Measurements from ENCODE around the gene EEF1AKMT2.
"Not testable (repeated sequence)": the region's sequence is repeated elsewhere in the genome, so short reads cannot be mapped to it uniquely, and the experiment has no call there.

EEF1AKMT2 gene

DNA sequence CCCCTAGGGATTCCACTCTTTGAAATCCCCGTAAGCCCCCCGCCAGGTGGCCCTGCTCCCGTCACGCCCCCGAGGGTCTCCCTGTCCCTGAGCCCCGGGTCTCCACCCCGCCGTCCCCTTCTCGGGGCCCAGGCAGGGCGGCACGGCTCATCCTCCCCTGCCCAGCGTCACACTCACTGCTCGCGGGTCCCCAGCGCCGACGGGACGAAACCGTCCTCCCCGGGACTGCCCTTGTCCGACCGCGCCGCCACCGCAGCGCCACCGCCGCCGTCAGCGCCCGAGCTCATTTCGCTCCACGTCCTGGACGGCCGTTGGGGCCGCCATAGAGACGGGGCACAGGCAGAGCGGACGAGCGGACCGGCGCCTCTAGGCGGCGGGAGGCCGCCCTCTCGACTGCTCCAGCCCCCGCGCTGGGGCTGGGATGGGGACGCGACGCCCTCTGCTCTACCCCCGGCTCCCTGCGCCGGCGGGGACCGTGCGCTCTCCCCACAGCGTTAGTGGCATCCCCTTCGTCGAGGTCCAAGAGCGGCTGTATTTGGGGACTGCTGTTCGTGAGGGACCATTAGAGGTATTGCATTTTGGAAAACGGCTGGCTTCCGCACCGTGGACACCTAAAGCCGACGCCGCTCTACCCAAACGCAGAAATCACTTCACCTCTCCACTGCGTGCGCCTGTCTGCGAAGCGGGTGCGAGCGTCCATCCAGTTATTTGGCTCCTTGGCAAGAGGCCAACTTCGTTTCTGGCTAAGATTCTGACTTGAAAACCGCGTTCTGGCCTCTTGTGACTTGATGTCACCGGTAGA lies at the start of gene EEF1AKMT2:
EEF1AKMT2 (minus strand) TSS at position 341 of the 802 bp plus-strand sequence; CDS start at position 287, 54 bp downstream.
- peak; percentile 94 for DNase-seq

DNA sequence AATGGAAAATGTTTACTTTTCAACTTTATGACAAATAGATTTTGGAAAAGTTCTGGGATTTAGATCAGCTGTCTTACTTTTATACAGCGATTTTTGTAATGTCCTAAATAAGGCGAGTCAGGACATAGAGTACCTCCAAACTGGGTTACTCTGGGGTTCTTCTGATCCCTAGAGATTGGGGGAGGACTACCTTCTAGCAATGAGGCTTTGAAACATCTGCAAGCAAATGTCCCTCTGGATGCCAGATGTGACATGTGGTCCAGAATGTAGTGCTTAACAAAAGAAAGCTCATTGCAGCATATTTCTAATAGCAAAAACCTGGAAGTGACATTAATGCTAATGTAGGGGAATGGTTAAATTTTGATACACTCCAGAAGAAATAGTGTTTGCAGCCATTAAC lies 46.0 kb upstream of the EEF1AKMT2 start:
- no peak for DNase-seq

DNA sequence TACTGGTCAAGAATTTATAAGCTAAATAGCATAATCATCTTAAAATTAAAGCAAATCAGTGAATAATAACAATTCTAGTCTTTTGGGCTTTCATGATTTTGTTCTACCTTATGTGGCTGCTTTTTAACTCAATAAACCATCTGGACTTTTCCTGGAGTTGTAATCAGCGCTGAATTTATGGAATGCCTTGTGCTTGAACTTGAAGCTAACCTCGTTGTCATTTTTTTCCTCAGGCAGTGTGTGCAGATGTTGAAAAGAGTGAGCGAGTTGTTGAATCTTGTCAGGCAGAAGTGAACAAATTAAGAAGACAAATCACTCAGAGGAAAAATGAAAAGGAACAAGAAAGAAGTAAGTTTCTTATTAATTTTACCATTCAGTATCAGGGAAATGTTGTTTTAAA lies 39.4 kb upstream of the EEF1AKMT2 start:
- DNase-seq, result no peak

DNA sequence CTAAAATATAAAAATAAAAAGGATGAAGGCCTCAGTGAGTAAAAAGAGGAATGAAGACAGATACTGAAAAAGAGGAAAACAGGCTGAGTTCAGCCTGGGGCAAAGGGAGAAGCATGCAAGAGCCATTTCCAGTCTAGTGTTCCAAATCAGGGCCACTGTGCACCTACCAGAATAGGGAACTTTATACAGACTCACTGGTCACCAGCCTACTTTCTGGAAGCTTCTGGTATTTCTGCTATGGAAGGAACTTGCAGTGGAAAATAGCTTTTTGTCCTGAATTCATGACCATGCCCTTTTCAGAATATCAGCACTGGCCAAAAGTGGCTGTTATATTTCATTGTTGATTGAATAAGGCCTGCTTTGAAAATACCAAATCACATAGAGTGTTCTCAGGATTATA lies 38.8 kb upstream of the EEF1AKMT2 start:
- DNase-seq, result no peak

DNA sequence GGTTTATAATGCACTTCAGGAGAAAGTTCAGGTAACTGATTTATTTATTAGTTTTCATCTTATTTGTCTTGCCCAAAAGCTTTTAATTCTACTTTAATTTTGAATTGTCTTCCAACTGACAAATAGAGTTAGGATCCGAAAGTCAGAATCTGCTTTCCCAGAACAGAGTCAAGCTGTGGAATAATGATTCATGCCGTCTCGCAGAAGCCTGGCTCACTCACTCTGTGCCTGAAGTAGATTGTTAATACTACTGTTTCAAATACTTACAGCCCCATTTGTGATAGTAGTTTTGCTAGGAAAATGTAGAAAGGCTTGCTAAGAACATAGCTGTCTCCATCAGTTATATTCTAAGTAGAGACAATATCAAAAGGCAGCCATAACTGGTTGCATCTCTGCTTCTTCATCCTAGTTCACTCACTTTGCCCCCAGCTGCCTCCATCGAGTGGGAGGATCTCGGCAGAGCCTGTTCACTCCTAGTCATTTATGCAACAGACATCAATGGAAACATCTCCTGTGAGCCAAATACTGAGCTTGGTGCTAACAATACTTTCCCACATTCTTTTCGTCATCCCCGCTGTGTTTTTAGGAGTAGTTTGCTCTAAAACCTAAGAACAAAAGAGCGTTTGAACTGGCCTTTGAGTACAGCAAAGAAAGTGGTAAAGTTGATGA lies 37.9 kb upstream of the EEF1AKMT2 start:
- DNase-seq, result no peak

DNA sequence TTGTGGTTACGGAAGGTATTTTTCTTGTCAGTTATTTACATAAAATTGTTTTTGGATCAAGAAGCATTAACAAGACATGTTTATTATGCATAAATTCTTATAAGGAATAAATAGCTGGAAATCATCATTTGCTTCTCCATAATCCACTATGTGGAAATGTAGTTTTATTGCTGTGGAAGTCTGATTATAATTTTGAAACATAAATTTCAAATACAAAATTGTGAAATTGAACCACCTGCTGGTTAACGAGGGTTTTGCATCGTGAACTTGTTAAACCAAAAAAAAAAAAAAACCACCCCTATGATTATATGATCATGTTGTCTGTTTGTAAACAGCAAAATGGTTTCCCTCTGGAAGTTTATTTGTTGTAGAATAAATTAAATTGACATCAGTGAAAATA lies 35.8 kb upstream of the EEF1AKMT2 start:
- DNase-seq, result no peak

DNA sequence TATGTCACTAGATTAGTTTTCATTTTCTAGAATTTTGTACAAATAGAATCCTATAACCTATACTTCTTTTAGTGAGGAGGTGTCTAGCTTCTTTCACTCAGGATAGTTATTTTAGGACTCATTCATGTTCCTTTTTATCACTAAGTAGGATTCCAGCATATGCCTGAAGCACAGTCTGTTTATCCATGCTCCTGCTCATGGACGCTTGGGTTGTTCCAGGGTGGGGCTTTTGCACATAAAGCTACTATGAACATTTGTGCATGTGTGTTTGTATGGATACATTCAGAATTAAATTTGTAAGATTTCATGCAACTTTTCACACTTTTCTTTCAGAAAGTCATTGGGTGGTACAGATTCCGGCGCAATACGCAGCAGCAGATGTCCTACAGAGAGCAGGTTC lies 34.6 kb upstream of the EEF1AKMT2 start:
- no peak for DNase-seq

DNA sequence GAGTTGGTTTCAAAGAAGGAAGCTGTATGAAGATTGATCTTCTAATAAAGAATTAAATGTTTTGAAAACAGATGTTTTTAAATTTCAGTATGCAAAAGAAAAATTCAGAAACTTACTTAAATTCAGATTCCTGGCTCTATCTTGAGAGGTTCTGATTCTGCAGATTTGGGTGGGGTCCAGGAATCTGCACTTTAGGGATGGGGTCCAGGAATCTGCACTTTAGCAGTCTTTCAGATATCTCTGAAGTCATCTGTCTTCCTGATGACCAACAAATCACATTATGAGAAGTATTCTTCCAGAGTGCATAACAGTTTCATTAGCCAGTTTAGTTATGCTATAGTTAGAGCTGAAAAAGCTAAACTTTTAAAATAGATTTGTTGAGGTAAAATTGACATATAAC lies 34.0 kb upstream of the EEF1AKMT2 start:
- no peak for DNase-seq

DNA sequence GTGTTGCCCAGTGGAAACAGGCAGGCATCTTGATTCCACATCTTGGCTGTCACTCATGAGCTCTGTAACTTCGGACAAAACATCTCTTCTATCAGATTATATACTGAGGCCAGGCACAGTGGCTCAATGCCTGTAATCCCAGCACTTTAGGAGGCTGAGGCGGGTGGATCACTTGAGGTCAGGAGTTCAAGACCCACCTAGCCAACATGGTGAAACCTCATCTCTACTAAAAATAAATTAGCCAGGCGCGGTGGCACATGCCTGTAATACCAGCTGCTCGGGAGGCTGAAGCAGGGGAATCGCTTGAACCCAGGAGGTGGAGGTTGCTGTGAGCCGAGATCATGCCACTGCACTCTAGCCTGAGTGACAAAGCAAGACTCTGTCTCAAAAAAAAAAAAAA lies 33.2 kb upstream of the EEF1AKMT2 start:
- not testable (repeated sequence) for DNase-seq

DNA sequence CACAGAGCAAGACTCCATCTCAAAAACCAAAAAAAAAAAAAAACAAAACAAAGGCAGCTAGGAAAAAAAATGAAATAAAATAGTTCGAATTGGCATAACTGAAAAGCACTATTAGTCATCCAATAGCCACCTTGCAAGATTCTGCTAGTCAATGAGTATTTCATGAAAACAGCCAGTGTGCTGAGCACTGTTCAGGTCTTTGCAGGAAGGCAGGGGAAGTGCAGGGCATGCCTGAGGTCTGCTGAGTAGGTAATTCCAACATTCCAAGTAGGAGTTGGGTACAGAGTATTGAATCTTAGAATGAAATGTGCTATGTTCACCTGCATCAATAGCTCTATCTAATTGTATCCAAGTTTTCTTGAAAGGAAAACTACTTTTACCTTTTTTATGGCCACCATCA lies 32.8 kb upstream of the EEF1AKMT2 start:
- DNase-seq, result no peak

DNA sequence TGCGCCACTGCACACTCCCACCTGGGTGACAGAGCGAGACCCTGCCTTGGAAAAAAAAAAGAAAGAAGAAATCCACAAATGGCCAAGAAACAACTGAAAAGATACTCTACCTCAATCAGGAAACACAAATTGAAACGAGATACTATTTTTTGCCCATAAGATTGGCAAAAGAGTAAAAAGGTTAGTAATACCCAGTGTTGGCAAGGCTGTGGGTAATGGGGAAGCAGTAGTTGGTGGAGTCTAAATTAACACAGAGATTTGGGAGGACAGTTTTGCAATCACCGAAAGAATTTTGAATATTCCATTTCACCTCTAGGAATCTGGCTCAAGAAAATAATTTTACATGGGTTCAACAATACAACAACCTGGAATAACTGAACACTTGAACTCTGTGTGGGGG lies 29.8 kb upstream of the EEF1AKMT2 start:
- DNase-seq, result no peak

DNA sequence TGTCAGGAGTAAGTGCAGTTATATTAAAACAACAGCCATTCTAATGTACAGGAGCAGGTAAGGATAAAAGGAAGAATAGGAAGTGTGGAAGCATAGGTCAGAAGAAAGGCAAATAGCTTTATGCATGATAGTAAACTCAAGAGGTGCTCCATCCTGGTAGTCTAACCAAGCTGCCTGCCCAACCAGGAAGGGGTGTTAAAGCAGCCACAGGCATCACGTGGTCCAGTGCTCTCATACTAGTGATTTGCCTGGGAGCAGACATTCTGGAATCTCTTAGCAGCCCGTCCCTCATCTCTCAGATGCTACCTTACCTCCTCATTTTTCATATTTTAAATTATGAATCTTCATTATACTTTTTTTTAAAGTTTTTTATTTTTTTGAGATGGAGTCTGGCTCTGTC lies 28.4 kb upstream of the EEF1AKMT2 start:
- DNase-seq, result no peak

DNA sequence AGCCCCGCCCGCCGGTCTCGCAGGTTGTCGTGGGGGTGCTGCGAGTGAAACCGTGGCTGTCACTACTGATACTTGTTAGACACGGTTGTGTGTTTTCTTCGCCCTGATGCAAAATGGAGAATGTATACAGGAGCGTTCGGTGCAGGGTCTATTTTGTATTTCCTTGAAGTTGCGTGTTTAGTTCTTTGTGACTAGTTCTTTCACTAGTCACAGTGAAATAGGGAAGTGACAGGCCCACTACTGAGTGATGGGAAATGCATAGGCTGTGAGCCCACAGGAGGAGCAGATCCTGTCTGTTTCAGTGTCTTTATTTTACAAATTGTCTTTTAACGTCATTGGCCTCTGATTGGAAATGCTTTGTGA lies 10.6 kb upstream of the EEF1AKMT2 start:
- no peak for DNase-seq

DNA sequence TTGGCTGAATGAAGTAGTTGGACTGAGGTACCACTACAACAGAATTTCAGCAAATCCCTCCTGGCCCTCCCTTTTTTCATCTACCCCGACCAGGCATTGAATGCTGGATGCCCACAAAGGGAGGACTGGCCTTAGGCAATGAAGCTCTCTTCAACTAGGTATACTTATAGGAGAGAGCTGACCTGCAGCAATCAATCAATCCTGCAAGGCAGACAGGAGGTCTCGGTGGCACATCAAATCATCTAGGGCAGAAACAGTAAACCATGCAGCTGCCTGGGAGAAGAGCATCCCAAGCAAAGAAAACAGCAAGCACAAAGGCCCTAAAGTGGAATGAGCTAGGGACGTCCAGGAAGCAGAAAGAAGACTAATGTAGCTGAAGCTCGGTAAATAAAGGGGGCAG lies 7.5 kb upstream of the EEF1AKMT2 start:
- DNase-seq, result no peak

DNA sequence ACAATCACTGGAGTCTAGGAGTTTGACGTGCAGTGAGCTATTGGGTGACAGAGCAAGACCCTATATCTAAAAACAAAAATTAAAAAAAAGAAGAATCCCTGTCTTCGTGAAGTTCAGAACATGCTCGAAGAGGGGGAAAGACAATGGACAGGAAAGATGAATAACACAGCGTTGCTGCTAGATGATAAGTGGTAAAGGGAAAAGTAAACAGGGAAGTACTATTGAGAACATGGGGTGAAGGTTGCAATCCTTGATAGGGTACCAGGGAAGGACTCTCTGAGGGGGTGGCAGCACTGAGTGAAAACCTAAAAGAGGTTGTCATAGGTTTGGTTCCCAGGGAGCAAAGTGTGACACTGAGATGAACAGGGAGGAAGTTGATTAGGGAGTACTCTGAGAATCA lies 7.1 kb upstream of the EEF1AKMT2 start:
- no peak for DNase-seq

DNA sequence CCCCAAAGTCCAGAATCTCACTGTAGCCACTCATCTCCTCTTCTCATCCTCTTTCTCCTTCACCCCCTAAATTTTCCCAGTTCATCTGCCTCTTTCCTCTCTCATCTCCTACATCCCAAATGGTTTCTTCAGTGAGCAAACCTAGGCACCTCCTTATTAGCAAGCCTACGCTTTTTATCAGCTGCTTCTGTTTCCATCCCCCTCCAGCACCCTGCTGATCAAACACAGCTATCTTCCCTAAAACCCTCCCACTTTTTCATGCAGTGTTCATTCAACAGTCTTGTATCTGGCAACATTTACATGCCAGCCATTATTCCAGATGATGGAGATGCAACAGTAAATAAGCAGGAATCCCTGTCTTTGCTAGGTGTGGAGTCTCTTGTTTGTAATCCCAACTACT lies 6.7 kb upstream of the EEF1AKMT2 start:
- no peak for DNase-seq

DNA sequence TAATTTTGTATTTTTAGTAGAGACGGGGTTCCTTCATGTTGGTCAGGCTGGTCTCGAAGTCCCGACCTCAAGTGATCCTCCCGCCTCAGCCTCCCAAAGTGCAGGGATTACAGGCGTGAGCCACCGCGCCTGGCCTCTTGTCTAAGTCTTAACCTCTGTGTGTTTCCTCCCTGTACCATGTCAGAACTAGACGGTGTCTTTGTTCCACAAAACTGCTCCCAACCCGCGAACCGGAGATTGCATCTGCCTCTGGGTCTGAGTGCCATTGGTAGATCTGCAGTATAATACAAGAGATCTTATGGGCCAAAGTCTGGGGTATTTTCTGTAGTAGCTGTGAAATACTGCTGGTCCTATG lies 1.3 kb upstream of the EEF1AKMT2 start:
- no peak for DNase-seq

DNA sequence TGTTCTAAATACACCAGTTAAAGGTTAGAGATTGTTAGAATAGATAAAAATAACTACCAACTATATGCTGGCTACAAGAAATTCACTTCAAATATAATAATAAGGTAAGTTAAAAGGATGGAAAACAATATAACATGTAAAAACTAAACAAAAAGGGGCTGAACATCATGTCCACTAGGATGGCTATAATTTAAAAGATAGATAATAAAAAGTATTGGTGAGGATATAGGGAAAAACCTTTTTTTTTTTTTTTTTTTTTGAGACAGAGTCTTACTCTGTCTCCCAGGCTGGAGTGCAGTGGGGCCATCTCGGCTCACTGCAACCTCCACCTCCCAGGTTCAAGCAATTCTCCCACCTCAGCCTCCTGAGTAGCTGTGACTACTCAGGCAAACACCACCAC lies 8.8 kb downstream of the EEF1AKMT2 start:
- not testable (repeated sequence) for DNase-seq

DNA sequence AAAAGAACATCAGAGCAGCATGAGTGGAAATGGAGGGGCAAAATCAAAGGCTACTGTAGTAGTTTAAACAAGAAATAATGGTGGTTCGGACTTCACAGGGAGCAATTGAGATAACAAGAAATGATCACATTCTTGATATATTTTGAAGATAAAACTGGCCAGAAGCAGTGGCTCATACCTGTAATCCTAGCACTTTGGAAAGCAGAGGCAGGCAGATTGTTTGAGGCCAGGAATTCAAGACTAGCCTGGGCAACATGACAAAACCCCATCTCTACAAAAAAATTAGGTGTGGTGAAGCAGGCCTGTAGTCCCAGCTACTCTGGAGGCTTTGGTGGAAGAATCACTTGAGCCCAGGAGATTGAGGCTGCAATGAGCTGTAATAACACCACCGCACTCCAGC lies 22.9 kb downstream of the EEF1AKMT2 start:
- no peak for DNase-seq

DNA sequence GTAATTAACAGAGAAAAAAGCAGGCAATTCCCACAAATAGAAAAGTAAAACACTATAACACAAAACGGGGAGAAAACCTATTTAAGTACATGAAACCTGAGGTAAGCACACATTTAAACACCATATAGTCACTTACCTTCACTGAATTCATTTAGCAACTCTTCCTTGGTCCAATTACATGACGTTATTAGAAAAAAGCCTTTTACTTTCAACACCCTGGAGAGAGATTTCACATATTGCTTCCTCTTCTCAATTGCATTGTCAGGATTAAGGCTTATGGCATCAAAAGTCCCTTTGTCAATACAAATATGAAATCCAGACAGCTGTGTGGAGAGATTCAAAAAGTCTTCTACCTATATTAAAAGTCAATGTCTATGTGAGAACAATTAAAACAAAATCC lies 26.4 kb downstream of the EEF1AKMT2 start:
- DNase-seq, result no peak

DNA sequence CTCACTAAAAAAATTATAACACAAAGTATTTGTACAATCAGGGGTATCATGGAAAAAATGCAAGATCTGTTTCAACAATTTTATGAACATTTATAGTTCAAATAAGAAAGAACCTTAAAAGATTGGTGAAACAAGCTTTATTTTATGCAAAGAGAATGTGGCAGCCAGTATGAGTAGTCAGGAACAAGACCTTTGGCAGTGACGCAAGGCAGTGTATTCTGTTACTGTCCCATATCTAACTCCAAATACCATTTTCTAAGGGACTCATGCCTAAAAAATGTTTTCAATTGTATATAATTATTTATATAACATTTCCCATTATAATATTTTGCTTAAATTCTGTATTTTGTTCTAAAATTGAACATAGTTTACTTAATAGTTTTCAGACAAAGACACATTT lies 28.4 kb downstream of the EEF1AKMT2 start:
- no peak for DNase-seq

DNA sequence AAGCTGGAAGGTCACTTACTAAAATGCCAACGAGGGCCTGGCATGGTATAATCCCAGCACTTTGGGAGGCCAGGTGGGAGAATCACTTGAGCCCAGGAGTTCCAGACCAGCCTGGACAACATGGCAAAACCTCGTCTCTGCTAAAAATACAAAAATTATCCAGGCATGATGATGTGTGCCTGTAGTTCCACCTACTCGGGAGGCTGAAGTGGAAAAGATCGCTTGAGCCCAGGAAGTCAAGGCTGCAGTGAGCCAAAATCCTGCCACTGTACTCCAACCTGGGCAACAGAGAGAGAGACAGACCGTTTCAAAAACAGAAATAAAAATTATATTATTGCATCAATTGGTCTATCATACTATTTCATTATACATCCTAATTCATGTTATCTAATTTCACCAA lies 29.4 kb downstream of the EEF1AKMT2 start:
- no peak for DNase-seq

DNA sequence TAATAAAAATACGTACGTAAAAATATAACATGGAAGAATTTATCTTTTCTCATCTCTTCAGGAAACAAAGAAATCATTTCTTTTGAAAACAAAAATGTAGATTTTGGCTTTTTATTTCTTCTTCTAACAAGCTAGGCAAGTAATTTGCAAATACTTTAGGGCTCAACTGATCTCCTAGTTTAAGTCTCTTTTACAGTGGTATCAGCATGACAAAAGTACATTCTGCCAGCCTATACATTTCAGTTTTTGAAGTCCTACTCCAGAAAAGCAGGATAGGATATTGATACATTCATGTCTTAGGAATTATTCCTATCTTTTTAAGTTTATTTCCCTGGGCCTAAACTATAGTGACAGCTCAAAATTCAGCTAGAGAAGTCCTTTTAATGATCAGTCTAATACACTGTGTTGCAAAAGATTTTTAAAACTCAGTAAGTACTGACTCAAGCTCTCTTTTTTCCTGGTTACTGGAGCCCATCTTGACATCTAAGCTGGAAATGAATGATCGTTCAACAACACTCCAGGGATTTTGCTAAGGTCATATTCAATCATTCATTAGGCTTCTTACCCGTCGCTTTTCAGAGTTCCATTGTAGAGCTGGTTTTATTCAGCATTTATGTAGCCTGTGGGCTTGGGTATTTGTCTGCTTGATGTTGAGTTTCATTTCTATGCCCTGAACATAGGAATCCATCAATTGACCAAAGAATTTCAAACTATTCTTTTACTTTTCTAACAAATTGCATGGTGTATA lies 35.4 kb downstream of the EEF1AKMT2 start:
- DNase-seq, result no peak

DNA sequence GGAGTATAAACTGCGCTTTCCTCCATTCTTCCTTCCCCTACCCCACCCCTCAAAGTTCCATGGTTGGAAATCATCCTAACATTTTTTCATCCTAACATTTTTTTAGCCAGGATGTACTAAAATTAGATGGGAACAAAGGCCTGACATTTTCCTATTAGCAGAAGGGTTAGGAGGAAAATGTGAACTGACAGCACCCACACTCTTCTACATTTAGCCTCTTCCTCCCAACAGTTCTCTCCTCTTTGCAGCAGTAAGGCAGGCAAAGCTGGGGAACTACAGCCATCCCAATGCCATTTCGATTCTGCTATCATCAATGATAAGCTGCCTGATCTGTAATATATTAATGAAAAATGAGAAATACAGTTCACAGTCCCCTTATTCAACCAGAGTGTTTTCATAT lies 36.1 kb downstream of the EEF1AKMT2 start:
- DNase-seq, result no peak

Measured in islet precursor cell (in vitro differentiated cells).